H1 (cell line): ENCODE data around the gene DKK3. TPM values are rescaled to one million over a fixed set of nuclear protein-coding genes. Genes with fewer than 3 reads are reported as not detected.

ENCODE experiments used
- EP300 ChIP-seq, 2 experiments: IDR thresholded peaks; 1 replicate in 1 of 2; 2 replicates in 1 of 2; pipeline ENCODE4 v1.6.1; 2011 to 2012; ENCODE audit warnings: low read depth in 2 of 2, low read length in 2 of 2, mild to moderate bottlenecking in 2 of 2, borderline replicate concordance in 1 of 2, inconsistent platforms in 1 of 2, moderate library complexity in 1 of 2
- polyA plus RNA-seq, 7 experiments: library from polyadenylated mRNA; depleted of rRNA in 3 of 7; stranded (reverse) in 5 of 7; unstranded in 2 of 7; fragments of >200 nt in 5 of 7; fragments of 200-250 nt in 2 of 7; gene quantifications; 1 replicate in 5 of 7; 2 replicates in 1 of 7; 4 replicates in 1 of 7; pipeline versions ENCODE4 v1.2.1 to v1.2.3, GENCODE V29; 2011 to 2013; ENCODE audit warnings: missing spikeins in 2 of 7, mixed read lengths in 2 of 7
- total RNA-seq: library from RNA; stranded (reverse); fragmentation: NEBNext Ultra II Directional; extraction: Animal tissue kit (Norgen Biotek cat#: 25700); gene quantifications from 2 replicates; pipeline ENCODE4 v1.2.1, GENCODE V29; 2021

Gene DKK3
- total and polyA plus RNA-seq, 2 of the 8 experiments (the other 6 are each of a cell fraction or from before 2014, with no cell fraction given), result 30.0 to 40.1 TPM

GRCh38 chr11:11964774-11965150 lies 43.7 kb downstream of the DKK3 start (continued):
- no peak for TF ChIP-seq EP300 (IDR thresholded peaks at IDR 0.05; ENCODE audit: borderline replicate concordance in 1 of 2, low read depth in 2 of 2, low read length in 2 of 2)
